ENCODE data around the gene LRRC14B. TPM values are rescaled to one million over a fixed set of nuclear protein-coding genes. Genes with fewer than 3 reads are reported as not detected.

Gene LRRC14B
- total RNA-seq, 3 donors from 2014 or later = 0.33 to 0.44 TPM; not detected in 1

DNA sequence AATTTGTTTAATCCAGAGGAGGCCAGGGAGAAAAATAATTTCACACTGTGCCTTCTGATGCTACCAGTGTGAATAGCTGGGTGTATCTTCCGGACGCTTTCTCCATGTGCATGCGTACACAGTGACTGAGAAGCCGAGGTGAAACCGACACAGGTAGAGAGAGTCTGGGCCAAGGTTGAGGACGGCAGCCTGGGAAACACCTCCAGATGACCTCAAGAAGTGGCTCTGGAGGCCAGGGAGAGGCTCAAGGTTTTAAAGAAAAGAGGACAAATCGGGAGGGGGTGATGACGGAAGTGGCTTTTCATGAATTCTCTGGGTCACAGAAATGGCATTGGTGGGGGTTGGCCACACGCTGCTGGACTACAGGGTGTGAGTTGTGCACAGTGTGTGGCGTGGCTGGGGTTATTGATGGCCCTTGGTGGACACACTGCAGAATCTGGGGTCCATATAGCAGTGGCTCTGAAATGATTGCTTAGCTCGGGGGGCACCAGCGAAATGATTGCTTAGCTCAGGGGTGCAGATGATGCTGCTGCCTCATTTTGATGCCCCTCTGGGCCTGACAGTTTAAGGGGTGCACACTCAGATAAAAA is 34.1 kb upstream of the LRRC14B start:
- intact Hi-C loops (cut with DNase I; ENCODE audit: low total_unique reads) = no loop called here
- H3K36me3 ChIP-seq = no peaks in the 10 kb centered on the region
- H3K4me3 ChIP-seq = no peak overlapping the region
- no peaks in the 10 kb centered on the region for H3K4me1 ChIP-seq
- no peak overlapping the region for H3K27ac ChIP-seq
- H3K27me3 ChIP-seq = no peaks in the 10 kb centered on the region
- TF ChIP-seq, protein P1, sequence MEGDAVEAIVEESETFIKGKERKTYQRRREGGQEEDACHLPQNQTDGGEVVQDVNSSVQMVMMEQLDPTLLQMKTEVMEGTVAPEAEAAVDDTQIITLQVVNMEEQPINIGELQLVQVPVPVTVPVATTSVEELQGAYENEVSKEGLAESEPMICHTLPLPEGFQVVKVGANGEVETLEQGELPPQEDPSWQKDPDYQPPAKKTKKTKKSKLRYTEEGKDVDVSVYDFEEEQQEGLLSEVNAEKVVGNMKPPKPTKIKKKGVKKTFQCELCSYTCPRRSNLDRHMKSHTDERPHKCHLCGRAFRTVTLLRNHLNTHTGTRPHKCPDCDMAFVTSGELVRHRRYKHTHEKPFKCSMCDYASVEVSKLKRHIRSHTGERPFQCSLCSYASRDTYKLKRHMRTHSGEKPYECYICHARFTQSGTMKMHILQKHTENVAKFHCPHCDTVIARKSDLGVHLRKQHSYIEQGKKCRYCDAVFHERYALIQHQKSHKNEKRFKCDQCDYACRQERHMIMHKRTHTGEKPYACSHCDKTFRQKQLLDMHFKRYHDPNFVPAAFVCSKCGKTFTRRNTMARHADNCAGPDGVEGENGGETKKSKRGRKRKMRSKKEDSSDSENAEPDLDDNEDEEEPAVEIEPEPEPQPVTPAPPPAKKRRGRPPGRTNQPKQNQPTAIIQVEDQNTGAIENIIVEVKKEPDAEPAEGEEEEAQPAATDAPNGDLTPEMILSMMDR (IDR thresholded peaks at IDR 0.05) = no peak
- no peak for TF ChIP-seq POLR2A (IDR thresholded peaks at IDR 0.05)
- TF ChIP-seq POLR2AphosphoS5 (IDR thresholded peaks at IDR 0.05) = no peak
- DNase-seq (ENCODE audit: low spot score in 2 of 2) = peak in 1 of 2 donors; percentile 13
- H3K9me3 ChIP-seq = no peaks in the 10 kb centered on the region

DNA sequence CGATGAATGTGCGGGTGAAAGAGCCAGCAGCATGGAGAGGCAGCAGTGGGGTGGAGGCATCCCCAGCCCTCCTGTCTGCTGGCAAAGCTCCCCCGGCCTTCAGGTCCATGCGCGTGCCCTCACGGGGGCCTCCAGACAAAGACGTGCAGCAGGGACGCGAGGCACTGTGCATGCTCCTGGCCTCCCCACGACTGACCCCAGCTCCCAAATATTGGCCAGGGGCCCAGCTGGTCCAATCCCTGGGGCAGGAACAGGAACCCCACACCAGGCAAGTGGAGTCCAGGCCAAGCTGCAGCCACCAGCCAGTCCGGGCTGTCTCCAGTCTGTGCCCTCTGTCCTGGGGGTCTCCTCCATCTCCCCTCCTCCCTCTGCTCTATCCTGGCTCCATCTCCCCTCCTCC is 33.5 kb upstream of the LRRC14B start:
- H3K9me3 ChIP-seq = no peaks in the 10 kb centered on the region
- H3K36me3 ChIP-seq = no peaks in the 10 kb centered on the region
- no peak overlapping the region for H3K27ac ChIP-seq
- intact Hi-C loops (cut with DNase I; ENCODE audit: low total_unique reads) = loop anchor here (1.0 kb wide), 1 partner anchor 16 kb away; no protein-coding TSS in a partner anchor
- H3K27me3 ChIP-seq = no peaks in the 10 kb centered on the region
- no peak for TF ChIP-seq POLR2A (IDR thresholded peaks at IDR 0.05)
- TF ChIP-seq POLR2AphosphoS5 (IDR thresholded peaks at IDR 0.05) = no peak
- TF ChIP-seq, protein P1 (IDR thresholded peaks at IDR 0.05) = no peak
- H3K4me1 ChIP-seq = no peaks in the 10 kb centered on the region
- no peak overlapping the region for H3K4me3 ChIP-seq
- DNase-seq (ENCODE audit: low spot score in 2 of 2) = no peak

DNA sequence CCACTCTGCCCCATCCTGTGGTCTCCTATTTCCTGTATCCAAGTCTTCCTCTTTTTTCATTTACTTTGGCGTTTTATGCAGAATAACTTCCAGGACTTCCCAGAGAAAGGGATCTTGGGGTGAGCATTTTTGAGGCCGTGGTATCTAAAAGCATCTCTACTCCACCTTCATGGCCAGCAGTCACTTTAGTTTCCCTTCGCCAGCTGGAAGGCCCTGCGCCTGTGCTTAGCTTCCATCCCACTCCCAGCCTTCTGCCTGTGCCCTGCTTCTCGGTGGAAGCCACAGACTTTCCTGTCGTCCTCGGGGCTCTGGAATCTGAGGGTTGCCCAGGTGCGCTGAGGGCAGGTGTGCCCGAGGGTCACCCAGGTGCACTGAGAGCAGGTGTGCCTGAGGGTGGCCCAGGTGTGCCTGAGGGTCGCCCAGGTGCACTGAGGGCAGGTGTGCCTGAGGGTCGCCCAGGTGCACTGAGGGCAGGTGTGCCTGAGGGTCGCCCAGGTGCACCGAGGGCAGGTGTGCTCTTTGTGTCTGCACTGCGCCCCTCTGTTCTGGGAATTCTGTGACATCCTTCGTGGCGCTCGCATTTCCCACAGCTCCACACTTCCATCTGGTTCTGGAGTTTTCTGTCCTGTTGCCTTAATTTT is 32.4 kb upstream of the LRRC14B start:
- Histone ChIP-seq H3K27ac (no peak overlapping the region), H3K9me3 (no peaks in the 10 kb centered on the region), H3K36me3 (no peaks in the 10 kb centered on the region), H3K4me1 (no peaks in the 10 kb centered on the region), H3K4me3 (no peak overlapping the region), H3K27me3 (no peaks in the 10 kb centered on the region)
- no peak for DNase-seq (ENCODE audit: low spot score in 2 of 2)
- TF ChIP-seq, protein P1 (IDR thresholded peaks at IDR 0.05) = no peak
- TF ChIP-seq POLR2A (IDR thresholded peaks at IDR 0.05) (no peak), POLR2AphosphoS5 (IDR thresholded peaks at IDR 0.05) (no peak)
- intact Hi-C loops (cut with DNase I; ENCODE audit: low total_unique reads) = loop anchor here (1.0 kb wide), 1 partner anchor 15 kb away; no protein-coding TSS in a partner anchor

GRCh38 chr5:159448-160172 is 31.7 kb upstream of the LRRC14B start:
- H3K9me3 ChIP-seq = no peaks in the 10 kb centered on the region
- no peaks in the 10 kb centered on the region for H3K36me3 ChIP-seq
- H3K4me1 ChIP-seq = no peaks in the 10 kb centered on the region
- TF ChIP-seq, protein P1 (IDR thresholded peaks at IDR 0.05) = no peak
- TF ChIP-seq POLR2AphosphoS5 (IDR thresholded peaks at IDR 0.05) = no peak
- no peak for TF ChIP-seq POLR2A (IDR thresholded peaks at IDR 0.05)
- no peak overlapping the region for H3K27ac ChIP-seq
- peak overlapping the region in 1 of 3 donors; percentile 28 for H3K4me3 ChIP-seq
- no peaks in the 10 kb centered on the region for H3K27me3 ChIP-seq
- intact Hi-C loops (cut with DNase I; ENCODE audit: low total_unique reads) = no loop called here
- no peak for DNase-seq (ENCODE audit: low spot score in 2 of 2)

GRCh38 chr5:160173-160510 is 31.2 kb upstream of the LRRC14B start:
- Histone ChIP-seq H3K9me3 (no peaks in the 10 kb centered on the region), H3K4me1 (no peaks in the 10 kb centered on the region), H3K27me3 (no peaks in the 10 kb centered on the region), H3K4me3 (peak overlapping the region in 1 of 3 donors; percentile 28), H3K36me3 (no peaks in the 10 kb centered on the region), H3K27ac (no peak overlapping the region)
- DNase-seq (ENCODE audit: low spot score in 2 of 2) = peak; percentile 40 to 64
- TF ChIP-seq, protein P1 (IDR thresholded peaks at IDR 0.05) = no peak
- TF ChIP-seq POLR2AphosphoS5 (IDR thresholded peaks at IDR 0.05) (no peak), POLR2A (IDR thresholded peaks at IDR 0.05) (no peak)
- intact Hi-C loops (cut with DNase I; ENCODE audit: low total_unique reads) = no loop called here

Measured in breast epithelium (tissue), 4 donors.